Measurements from ENCODE around the gene C20orf141.

C20orf141 gene

DNA sequence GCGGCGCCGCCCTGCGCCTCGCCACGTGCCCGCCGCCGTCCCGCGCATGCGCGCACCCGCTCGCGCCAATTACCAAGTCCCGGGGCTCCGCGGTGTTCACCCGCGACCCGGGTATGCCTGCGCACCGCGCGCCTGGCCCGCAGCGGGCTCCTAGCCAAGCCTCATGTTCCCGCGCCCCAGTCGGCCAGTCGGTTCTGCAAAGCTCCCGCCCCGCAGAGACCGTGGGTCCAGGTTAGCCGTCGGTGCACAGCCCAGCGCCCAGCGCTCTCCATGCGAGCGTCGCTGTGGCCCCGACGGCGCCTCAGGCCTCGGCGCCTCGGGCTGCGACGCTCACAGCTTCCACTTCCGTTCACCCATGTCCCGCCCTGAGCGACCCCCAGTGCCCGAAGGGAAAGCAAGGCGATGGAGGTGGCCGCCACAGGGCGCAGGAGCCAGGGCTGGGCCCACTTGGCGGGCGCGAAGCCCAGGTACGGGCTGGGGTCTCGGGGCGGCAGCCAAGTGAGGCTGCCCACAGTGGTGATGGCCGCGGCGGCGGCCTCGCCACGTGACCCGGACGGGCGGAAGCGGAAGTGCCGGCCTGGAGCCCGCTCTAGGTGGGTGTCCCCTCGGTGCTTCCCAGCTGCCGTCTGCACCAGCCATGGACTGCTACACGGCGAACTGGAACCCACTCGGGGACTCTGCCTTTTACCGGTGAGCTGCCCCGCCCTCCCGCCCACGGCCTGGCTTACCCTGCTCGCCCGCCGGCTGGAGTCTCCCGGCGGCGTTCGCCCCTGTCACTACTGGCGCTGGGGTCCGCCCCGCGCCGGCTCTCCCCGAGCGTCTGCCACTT, 25.6 kb downstream of the C20orf141 start, which contains the start of the genes PCED1A and VPS16 (continued):
- TF ChIP-seq, protein P1, sequence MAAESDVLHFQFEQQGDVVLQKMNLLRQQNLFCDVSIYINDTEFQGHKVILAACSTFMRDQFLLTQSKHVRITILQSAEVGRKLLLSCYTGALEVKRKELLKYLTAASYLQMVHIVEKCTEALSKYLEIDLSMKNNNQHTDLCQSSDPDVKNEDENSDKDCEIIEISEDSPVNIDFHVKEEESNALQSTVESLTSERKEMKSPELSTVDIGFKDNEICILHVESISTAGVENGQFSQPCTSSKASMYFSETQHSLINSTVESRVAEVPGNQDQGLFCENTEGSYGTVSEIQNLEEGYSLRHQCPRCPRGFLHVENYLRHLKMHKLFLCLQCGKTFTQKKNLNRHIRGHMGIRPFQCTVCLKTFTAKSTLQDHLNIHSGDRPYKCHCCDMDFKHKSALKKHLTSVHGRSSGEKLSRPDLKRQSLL (tag by site-specific recombination; IDR thresholded peaks at IDR 0.05) = peak; percentile 98
- TF ChIP-seq ZNF16 (tag by site-specific recombination; IDR thresholded peaks at IDR 0.05; ENCODE audit: low read depth) (no peak), SP2 (tag by site-specific recombination; IDR thresholded peaks at IDR 0.05) (peak; percentile 72), ZNF768 (tag by site-specific recombination; IDR thresholded peaks at IDR 0.05) (no peak), ZNF335 (tag by site-specific recombination; conservative IDR thresholded peaks at IDR 0.05) (no peak), ZNF624 (tag by site-specific recombination; IDR thresholded peaks at IDR 0.05) (no peak), KLF10 (tag by site-specific recombination; IDR thresholded peaks at IDR 0.05) (no peak), ZNF660 (tag by site-specific recombination; IDR thresholded peaks at IDR 0.05) (no peak), ZSCAN16 (tag by site-specific recombination; IDR thresholded peaks at IDR 0.05) (no peak), ZNF510 (tag by site-specific recombination; IDR thresholded peaks at IDR 0.05; ENCODE audit: insufficient replicate concordance) (no peak), IKZF3 (tag by site-specific recombination; IDR thresholded peaks at IDR 0.05) (no peak), ZNF747 (tag by site-specific recombination; IDR thresholded peaks at IDR 0.05) (no peak), ZNF701 (tag by site-specific recombination; IDR thresholded peaks at IDR 0.05) (no peak), ZNF157 (tag by site-specific recombination; IDR thresholded peaks at IDR 0.05) (no peak), ZNF501 (tag by site-specific recombination; IDR thresholded peaks at IDR 0.05) (peak; percentile 54; the same call in 1 of the 2 replicates)
- TF ChIP-seq, protein P2, sequence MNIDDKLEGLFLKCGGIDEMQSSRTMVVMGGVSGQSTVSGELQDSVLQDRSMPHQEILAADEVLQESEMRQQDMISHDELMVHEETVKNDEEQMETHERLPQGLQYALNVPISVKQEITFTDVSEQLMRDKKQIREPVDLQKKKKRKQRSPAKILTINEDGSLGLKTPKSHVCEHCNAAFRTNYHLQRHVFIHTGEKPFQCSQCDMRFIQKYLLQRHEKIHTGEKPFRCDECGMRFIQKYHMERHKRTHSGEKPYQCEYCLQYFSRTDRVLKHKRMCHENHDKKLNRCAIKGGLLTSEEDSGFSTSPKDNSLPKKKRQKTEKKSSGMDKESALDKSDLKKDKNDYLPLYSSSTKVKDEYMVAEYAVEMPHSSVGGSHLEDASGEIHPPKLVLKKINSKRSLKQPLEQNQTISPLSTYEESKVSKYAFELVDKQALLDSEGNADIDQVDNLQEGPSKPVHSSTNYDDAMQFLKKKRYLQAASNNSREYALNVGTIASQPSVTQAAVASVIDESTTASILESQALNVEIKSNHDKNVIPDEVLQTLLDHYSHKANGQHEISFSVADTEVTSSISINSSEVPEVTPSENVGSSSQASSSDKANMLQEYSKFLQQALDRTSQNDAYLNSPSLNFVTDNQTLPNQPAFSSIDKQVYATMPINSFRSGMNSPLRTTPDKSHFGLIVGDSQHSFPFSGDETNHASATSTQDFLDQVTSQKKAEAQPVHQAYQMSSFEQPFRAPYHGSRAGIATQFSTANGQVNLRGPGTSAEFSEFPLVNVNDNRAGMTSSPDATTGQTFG (tag by site-specific recombination; IDR thresholded peaks at IDR 0.05; ENCODE audit: borderline replicate concordance) = no peak
- TF ChIP-seq, protein P3, sequence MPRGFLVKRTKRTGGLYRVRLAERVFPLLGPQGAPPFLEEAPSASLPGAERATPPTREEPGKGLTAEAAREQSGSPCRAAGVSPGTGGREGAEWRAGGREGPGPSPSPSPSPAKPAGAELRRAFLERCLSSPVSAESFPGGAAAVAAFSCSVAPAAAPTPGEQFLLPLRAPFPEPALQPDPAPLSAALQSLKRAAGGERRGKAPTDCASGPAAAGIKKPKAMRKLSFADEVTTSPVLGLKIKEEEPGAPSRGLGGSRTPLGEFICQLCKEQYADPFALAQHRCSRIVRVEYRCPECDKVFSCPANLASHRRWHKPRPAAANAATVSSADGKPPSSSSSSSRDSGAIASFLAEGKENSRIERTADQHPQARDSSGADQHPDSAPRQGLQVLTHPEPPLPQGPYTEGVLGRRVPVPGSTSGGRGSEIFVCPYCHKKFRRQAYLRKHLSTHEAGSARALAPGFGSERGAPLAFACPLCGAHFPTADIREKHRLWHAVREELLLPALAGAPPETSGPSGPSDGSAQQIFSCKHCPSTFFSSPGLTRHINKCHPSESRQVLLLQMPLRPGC (tag by site-specific recombination; IDR thresholded peaks at IDR 0.05) = no peak; the same call in 1 of the 2 replicates
- TF ChIP-seq, protein P4, sequence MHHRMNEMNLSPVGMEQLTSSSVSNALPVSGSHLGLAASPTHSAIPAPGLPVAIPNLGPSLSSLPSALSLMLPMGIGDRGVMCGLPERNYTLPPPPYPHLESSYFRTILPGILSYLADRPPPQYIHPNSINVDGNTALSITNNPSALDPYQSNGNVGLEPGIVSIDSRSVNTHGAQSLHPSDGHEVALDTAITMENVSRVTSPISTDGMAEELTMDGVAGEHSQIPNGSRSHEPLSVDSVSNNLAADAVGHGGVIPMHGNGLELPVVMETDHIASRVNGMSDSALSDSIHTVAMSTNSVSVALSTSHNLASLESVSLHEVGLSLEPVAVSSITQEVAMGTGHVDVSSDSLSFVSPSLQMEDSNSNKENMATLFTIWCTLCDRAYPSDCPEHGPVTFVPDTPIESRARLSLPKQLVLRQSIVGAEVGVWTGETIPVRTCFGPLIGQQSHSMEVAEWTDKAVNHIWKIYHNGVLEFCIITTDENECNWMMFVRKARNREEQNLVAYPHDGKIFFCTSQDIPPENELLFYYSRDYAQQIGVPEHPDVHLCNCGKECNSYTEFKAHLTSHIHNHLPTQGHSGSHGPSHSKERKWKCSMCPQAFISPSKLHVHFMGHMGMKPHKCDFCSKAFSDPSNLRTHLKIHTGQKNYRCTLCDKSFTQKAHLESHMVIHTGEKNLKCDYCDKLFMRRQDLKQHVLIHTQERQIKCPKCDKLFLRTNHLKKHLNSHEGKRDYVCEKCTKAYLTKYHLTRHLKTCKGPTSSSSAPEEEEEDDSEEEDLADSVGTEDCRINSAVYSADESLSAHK (tag by site-specific recombination; IDR thresholded peaks at IDR 0.05) = no peak
- TF ChIP-seq, protein P5, sequence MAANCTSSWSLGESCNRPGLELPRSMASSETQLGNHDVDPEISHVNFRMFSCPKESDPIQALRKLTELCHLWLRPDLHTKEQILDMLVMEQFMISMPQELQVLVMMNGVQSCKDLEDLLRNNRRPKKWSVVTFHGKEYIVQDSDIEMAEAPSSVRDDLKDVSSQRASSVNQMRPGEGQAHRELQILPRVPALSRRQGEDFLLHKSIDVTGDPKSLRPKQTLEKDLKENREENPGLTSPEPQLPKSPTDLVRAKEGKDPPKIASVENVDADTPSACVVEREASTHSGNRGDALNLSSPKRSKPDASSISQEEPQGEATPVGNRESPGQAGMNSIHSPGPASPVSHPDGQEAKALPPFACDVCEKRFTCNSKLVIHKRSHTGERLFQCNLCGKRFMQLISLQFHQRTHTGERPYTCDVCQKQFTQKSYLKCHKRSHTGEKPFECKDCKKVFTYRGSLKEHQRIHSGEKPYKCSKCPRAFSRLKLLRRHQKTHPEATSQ (tag by site-specific recombination; IDR thresholded peaks at IDR 0.05) = peak; percentile 95
- TF ChIP-seq, protein P6, sequence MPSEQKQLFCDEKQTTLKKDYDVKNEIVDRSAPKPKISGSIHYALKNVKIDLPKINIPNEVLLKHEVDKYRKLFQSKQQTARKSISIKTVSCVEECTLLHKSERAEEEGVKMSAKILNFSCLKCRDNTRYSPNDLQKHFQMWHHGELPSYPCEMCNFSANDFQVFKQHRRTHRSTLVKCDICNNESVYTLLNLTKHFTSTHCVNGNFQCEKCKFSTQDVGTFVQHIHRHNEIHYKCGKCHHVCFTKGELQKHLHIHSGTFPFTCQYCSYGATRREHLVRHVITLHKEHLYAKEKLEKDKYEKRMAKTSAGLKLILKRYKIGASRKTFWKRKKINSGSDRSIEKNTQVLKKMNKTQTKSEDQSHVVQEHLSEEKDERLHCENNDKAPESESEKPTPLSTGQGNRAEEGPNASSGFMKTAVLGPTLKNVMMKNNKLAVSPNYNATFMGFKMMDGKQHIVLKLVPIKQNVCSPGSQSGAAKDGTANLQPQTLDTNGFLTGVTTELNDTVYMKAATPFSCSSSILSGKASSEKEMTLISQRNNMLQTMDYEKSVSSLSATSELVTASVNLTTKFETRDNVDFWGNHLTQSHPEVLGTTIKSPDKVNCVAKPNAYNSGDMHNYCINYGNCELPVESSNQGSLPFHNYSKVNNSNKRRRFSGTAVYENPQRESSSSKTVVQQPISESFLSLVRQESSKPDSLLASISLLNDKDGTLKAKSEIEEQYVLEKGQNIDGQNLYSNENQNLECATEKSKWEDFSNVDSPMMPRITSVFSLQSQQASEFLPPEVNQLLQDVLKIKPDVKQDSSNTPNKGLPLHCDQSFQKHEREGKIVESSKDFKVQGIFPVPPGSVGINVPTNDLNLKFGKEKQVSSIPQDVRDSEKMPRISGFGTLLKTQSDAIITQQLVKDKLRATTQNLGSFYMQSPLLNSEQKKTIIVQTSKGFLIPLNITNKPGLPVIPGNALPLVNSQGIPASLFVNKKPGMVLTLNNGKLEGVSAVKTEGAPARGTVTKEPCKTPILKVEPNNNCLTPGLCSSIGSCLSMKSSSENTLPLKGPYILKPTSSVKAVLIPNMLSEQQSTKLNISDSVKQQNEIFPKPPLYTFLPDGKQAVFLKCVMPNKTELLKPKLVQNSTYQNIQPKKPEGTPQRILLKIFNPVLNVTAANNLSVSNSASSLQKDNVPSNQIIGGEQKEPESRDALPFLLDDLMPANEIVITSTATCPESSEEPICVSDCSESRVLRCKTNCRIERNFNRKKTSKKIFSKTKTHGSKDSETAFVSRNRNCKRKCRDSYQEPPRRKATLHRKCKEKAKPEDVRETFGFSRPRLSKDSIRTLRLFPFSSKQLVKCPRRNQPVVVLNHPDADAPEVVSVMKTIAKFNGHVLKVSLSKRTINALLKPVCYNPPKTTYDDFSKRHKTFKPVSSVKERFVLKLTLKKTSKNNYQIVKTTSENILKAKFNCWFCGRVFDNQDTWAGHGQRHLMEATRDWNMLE (tag by site-specific recombination; conservative IDR thresholded peaks at IDR 0.05; ENCODE audit: low read depth) = peak; percentile 56
- TF ChIP-seq, protein P7, sequence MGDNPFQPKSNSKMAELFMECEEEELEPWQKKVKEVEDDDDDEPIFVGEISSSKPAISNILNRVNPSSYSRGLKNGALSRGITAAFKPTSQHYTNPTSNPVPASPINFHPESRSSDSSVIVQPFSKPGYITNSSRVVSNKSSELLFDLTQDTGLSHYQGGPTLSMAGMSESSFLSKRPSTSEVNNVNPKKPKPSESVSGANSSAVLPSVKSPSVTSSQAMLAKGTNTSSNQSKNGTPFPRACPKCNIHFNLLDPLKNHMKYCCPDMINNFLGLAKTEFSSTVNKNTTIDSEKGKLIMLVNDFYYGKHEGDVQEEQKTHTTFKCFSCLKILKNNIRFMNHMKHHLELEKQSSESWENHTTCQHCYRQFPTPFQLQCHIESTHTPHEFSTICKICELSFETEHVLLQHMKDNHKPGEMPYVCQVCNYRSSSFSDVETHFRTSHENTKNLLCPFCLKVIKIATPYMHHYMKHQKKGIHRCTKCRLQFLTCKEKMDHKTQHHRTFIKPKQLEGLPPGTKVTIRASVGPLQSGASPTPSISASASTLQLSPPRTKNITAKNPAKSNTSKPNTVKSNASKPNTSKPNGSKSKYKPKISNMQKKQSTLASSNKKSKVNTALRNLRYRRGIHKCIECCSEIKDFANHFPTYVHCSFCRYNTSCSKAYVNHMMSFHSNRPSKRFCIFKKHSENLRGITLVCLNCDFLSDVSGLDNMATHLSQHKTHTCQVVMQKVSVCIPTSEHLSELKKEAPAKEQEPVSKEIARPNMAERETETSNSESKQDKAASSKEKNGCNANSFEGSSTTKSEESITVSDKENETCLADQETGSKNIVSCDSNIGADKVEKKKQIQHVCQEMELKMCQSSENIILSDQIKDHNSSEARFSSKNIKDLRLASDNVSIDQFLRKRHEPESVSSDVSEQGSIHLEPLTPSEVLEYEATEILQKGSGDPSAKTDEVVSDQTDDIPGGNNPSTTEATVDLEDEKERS (tag by site-specific recombination; IDR thresholded peaks at IDR 0.05) = no peak
